SK-N-SH (cell line): ENCODE measurements around the gene ZNF81. TPM values are rescaled to one million over a fixed set of nuclear protein-coding genes. Genes with fewer than 3 reads are reported as not detected.
"Not testable (repeated sequence)": the region's sequence is repeated elsewhere in the genome, so short reads cannot be mapped to it uniquely, and the experiment has no call there.

Experiments
- CTCF ChIA-PET: fragments of 300-600, 350-600 bp; formaldehyde crosslinking; extraction: SDS; loops from one replicate; lab custom pipeline; 2021; lab: Yijun Ruan, JAX
- POLR2A ChIA-PET: fragments of 350-600 bp; sonication (Branson Sonifier 250); formaldehyde crosslinking; extraction: SDS; loops from one replicate; lab custom pipeline; 2020; ENCODE audit warnings: antibody characterized with exemption, inconsistent platforms; lab: Yijun Ruan, JAX
- DNase-seq: peaks from one replicate; pipeline ENCODE4 v3.0.0; 2012
- H2AFZ ChIP-seq: fragments of 200-600 bp; sonication (generic); 2 replicates; pipeline ENCODE4 v1.8.1; 2016; ENCODE audit warnings: antibody characterized with exemption, mild to moderate bottlenecking, low read depth
- H3F3A ChIP-seq: fragments of 200-600 bp; sonication (generic); replicated peaks from 2 replicates; pipeline ENCODE3; 2016; ENCODE audit warnings: antibody characterized with exemption, mild to moderate bottlenecking; ENCODE audit not compliant: insufficient read depth
- H3K27ac ChIP-seq, 2 experiments: fragments of 200-500 bp in 1 of 2; fragments of 200-600 bp in 1 of 2; sonication (Bioruptor generic) in 1 of 2; sonication (generic), shearing (Covaris generic) in 1 of 2; 2 replicates each; pipeline versions ENCODE4 v1.5.1 to v1.6.1; 2014 to 2016; ENCODE audit warnings: low read depth in 2 of 2, inconsistent platforms in 1 of 2, low read length in 1 of 2, mild to moderate bottlenecking in 1 of 2, mixed read lengths in 1 of 2
- H3K27me3 ChIP-seq: fragments of 200-600 bp; sonication (generic), shearing (Covaris generic); 2 replicates; pipeline ENCODE4 v1.6.1; 2016; ENCODE audit warnings: mixed run types; ENCODE audit not compliant: insufficient read depth
- H3K36me3 ChIP-seq, 2 experiments: fragments of 200-500 bp in 1 of 2; fragments of 200-600 bp in 1 of 2; sonication (Bioruptor generic) in 1 of 2; sonication (generic) in 1 of 2; replicated peaks in 1 of 2; 2 replicates each; pipeline versions ENCODE3 to v1.5.1; 2014 to 2016; ENCODE audit warnings: low read length in 1 of 2, mild to moderate bottlenecking in 1 of 2; ENCODE audit not compliant: insufficient read depth in 2 of 2, control insufficient read depth in 1 of 2
- H3K4me1 ChIP-seq, 2 experiments: fragments of 200-500 bp in 1 of 2; fragments of 200-600 bp in 1 of 2; sonication (Bioruptor generic) in 1 of 2; sonication (generic), shearing (Covaris generic) in 1 of 2; 2 replicates each; pipeline versions ENCODE4 v1.5.1 to v1.6.1; 2014 to 2016; ENCODE audit warnings: low read depth in 1 of 2, low read length in 1 of 2, mixed run types in 1 of 2; ENCODE audit not compliant: insufficient read depth in 2 of 2, control insufficient read depth in 1 of 2
- H3K4me2 ChIP-seq: fragments of 200-600 bp; sonication (generic), shearing (Covaris generic); 2 replicates; pipeline ENCODE4 v1.6.1; 2017; ENCODE audit warnings: mixed run types
- H3K4me3 ChIP-seq, 2 experiments: fragments of 200-500 bp in 1 of 2; fragments of 200-600 bp in 1 of 2; sonication (Bioruptor generic) in 1 of 2; sonication (generic), shearing (Covaris generic) in 1 of 2; 2 replicates each; pipeline versions ENCODE4 v1.5.1 to v1.8.1; 2014 to 2016; ENCODE audit warnings: low read depth in 2 of 2, inconsistent platforms in 1 of 2, low read length in 1 of 2, mild to moderate bottlenecking in 1 of 2, mixed read lengths in 1 of 2, moderate library complexity in 1 of 2
- H3K79me2 ChIP-seq: fragments of 200-600 bp; sonication (generic); 2 replicates; pipeline ENCODE4 v1.8.1; 2017; ENCODE audit warnings: mild to moderate bottlenecking; ENCODE audit not compliant: insufficient read depth
- H3K9ac ChIP-seq: fragments of 200-600 bp; sonication (generic); 2 replicates; pipeline ENCODE4 v1.6.1; 2017; ENCODE audit warnings: mixed run types
- H3K9me2 ChIP-seq: fragments of 200-600 bp; sonication (generic); 2 replicates; pipeline ENCODE4 v1.6.1; 2017; ENCODE audit warnings: mixed run types
- H3K9me3 ChIP-seq: fragments of 200-600 bp; sonication (generic); 2 replicates; pipeline ENCODE4 v1.6.1; 2017; ENCODE audit warnings: mixed run types, mild to moderate bottlenecking, moderate library complexity
- H4K20me1 ChIP-seq: fragments of 200-600 bp; sonication (generic); 2 replicates; pipeline ENCODE4 v1.6.1; 2017; ENCODE audit warnings: mild to moderate bottlenecking, mixed run types; ENCODE audit not compliant: insufficient read depth
- CHD2 ChIP-seq: fragments of 150-350 bp; IDR thresholded peaks from 2 replicates; pipeline ENCODE4 v1.6.1; 2018; ENCODE audit warnings: low read length; ENCODE audit not compliant: partially characterized antibody
- ELF1 ChIP-seq: IDR thresholded peaks from 2 replicates; pipeline ENCODE4 v1.4.0; 2012
- EZH2phosphoT487 ChIP-seq: fragments of 200-600 bp; sonication (generic); IDR thresholded peaks from 2 replicates; pipeline ENCODE4 v1.6.1; 2017; ENCODE audit warnings: low read depth, mixed run types, mild to moderate bottlenecking, antibody characterized with exemption, moderate library complexity, borderline replicate concordance
- FOXM1 ChIP-seq: IDR thresholded peaks from 2 replicates; pipeline ENCODE4 v1.4.0; 2012; ENCODE audit warnings: low read depth, mild to moderate bottlenecking
- GABPA ChIP-seq: IDR thresholded peaks from 2 replicates; pipeline ENCODE4 v1.4.0; 2012; ENCODE audit warnings: low read depth, mild to moderate bottlenecking
- MXI1 ChIP-seq: IDR thresholded peaks from 2 replicates; pipeline ENCODE4 v1.6.1; 2012; ENCODE audit warnings: mild to moderate bottlenecking, low read depth, low read length, improper control_type of control experiment
- PBX3 ChIP-seq: IDR thresholded peaks from 2 replicates; pipeline ENCODE4; 2012
- POLR2AphosphoS5 ChIP-seq: IDR thresholded peaks from 2 replicates; pipeline ENCODE4 v1.6.1; 2012; ENCODE audit warnings: low read depth, low read length
- RAD21 ChIP-seq: IDR thresholded peaks from 2 replicates; pipeline ENCODE4 v1.6.1; 2012; ENCODE audit warnings: mild to moderate bottlenecking, low read length
- RCOR1 ChIP-seq: fragments of 150-350 bp; IDR thresholded peaks from 2 replicates; pipeline ENCODE4 v1.6.1; 2017; ENCODE audit warnings: antibody characterized with exemption, low read length
- TAF1 ChIP-seq: IDR thresholded peaks from 2 replicates; pipeline ENCODE4 v1.6.1; 2012; ENCODE audit warnings: low read depth, mild to moderate bottlenecking, low read length, moderate library complexity, borderline replicate concordance
- ZBTB33 ChIP-seq: IDR thresholded peaks from 2 replicates; pipeline ENCODE4 v1.4.0; 2012; ENCODE audit warnings: low read depth, borderline replicate concordance
- WGBS: methylation state at CpG from one replicate; pipeline ENCODE4 v1.1.6; 2017; ENCODE audit warnings: low lambda C conversion rate; 5-methylcytosine and 5-hydroxymethylcytosine counted together
- polyA plus RNA-seq, 3 experiments: library from polyadenylated mRNA; depleted of rRNA; stranded (reverse); fragments of >200 nt; gene quantifications; 2 replicates each; pipeline ENCODE4 v1.2.3, GENCODE V29; 2012
- TF ChIP-seq, protein P1 (sequence below): IDR thresholded peaks from 2 replicates; pipeline ENCODE4 v1.6.1; 2012; ENCODE audit warnings: mild to moderate bottlenecking, low read depth, low read length, moderate library complexity

The ZNF81 gene
- polyA plus RNA-seq, 1 of the 3 experiments (the other 2 are of a cell fraction), result 3.5 TPM

DNA sequence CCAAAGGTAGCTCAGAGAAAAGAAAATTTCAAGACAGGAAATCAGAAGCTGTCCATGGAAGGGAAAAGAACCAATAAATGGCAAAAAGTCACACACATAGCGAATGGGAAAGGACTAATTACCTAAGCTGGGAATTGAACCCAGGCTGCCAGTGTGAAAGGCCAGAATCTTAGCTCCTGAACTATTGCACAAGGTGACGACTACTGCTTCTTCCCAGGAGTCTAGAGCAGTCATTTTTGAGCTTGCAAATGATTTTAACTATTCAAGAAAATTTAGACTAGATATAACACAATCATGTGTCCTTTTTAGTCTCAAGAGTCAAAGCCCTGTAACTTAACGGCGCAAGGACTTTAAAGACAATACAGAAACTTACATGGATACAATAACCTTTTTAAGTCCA lies 34.1 kb upstream of the ZNF81 start:
- H3K4me3 ChIP-seq, result peak overlapping the region in 1 of 2 experiments; percentile 13; a peak in 1 of 4 replicates
- no peak overlapping the region for H3K9ac ChIP-seq
- no peaks in the 10 kb centered on the region for H3K9me3 ChIP-seq
- no peaks in the 10 kb centered on the region for H3K4me1 ChIP-seq
- H3K36me3 ChIP-seq, result no peaks in the 10 kb centered on the region
- H3K9me2 ChIP-seq, result no peaks in the 10 kb centered on the region
- ChIA-PET POLR2A (no interaction called here), CTCF (interaction anchor here (1.2 kb wide), 1 partner anchor 29 kb away, joined by 3 read pairs; no protein-coding TSS in a partner anchor)
- H3K27me3 ChIP-seq, result peaks cover 5% of the 10 kb centered on the region; the same call in 1 of the 2 replicates
- no peak overlapping the region for H3K27ac ChIP-seq
- 18% methylated on average over 4 of the region's 4 CpGs for whole genome bisulfite sequencing
- no peaks in the 10 kb centered on the region for H3F3A ChIP-seq
- no peaks in the 10 kb centered on the region for H3K79me2 ChIP-seq
- H4K20me1 ChIP-seq, result no peaks in the 10 kb centered on the region
- TF ChIP-seq POLR2AphosphoS5 (no peak), FOXM1 (no peak), RAD21 (no peak)
- no peak for DNase-seq
- 0 out of 2 replicates have a peak overlapping the region, but pooled peaks have one; percentile 24 for H2AFZ ChIP-seq
- no peak overlapping the region for H3K4me2 ChIP-seq

DNA sequence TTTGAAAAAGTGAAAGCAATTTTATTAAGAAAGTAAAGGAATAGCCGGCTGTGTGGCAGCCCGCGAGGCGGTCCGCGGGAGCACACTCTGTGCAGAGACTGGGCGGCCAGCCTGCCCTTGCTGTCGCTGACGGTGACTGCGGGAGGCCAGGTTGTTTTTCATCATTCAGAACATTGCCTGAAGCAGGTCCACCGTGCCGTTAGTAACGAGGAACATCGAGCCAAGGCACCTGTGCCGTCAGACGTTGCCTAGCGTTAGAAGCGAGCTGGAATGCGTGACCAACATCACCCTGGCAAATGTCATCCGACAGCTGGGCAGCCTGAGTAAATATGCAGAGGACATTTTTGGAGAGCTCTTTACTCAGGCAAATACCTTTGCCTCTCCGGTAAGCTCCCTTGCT lies 33.6 kb upstream of the ZNF81 start:
- H3K9me2 ChIP-seq, POLR2A ChIA-PET, H3K79me2 ChIP-seq, H4K20me1 ChIP-seq, H3K27ac ChIP-seq, H3K9ac ChIP-seq, H3K27me3 ChIP-seq, H3K36me3 ChIP-seq, H3K4me1 ChIP-seq, H3F3A ChIP-seq, H3K9me3 ChIP-seq, DNase-seq: not testable (repeated sequence)
- H3K4me2 ChIP-seq, result peak overlapping the region; percentile 55; the same call in 1 of the 2 replicates
- WGBS, result 26% methylated on average over 10 of the region's 21 CpGs
- CTCF ChIA-PET, result interaction anchor here (1.1 kb wide), 1 partner anchor 224 kb away, joined by 3 read pairs; no protein-coding TSS in a partner anchor
- 0 out of 2 replicates have a peak overlapping the region, but pooled peaks have one; percentile 24 for H2AFZ ChIP-seq
- peak overlapping the region; percentile 13 to 19; a peak in 3 of 4 replicates for H3K4me3 ChIP-seq

DNA sequence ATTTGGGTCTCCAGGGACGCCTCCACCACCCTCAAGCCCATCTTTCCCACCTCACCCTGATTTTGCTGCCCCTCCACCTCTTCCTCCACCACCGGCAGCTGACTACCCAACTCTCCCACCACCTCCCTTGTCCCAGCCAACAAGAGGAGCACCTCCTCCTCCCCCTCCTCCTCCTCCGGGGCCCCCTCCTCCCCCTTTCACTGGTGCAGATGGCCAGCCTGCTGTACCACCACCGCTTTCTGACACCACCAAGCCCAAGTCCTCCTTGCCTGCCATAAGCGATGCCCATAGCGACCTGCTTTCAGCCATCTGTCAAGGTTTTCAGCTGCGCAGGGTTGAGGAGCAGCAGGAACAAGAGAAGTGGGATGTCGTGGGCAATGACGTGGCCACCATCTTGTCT lies 32.4 kb upstream of the ZNF81 start:
- Histone ChIP-seq H3K27ac (no peak overlapping the region), H3K9ac (no peak overlapping the region), H3K9me2 (no peaks in the 10 kb centered on the region), H3K79me2 (no peaks in the 10 kb centered on the region), H3K4me3 (no peak overlapping the region), H3K36me3 (no peaks in the 10 kb centered on the region), H3K4me1 (no peaks in the 10 kb centered on the region), H3K9me3 (no peaks in the 10 kb centered on the region), H2AFZ (no peak overlapping the region), H4K20me1 (no peaks in the 10 kb centered on the region), H3K4me2 (no peak overlapping the region), H3F3A (no peaks in the 10 kb centered on the region), H3K27me3 (peaks cover 10% of the 10 kb centered on the region; the same call in 1 of the 2 replicates)
- TF ChIP-seq EZH2phosphoT487 (no peak), MXI1 (no peak), CHD2 (no peak), ELF1 (no peak), ZBTB33 (no peak), TAF1 (no peak), GABPA (no peak), PBX3 (no peak), RCOR1 (no peak)
- TF ChIP-seq, protein P1, sequence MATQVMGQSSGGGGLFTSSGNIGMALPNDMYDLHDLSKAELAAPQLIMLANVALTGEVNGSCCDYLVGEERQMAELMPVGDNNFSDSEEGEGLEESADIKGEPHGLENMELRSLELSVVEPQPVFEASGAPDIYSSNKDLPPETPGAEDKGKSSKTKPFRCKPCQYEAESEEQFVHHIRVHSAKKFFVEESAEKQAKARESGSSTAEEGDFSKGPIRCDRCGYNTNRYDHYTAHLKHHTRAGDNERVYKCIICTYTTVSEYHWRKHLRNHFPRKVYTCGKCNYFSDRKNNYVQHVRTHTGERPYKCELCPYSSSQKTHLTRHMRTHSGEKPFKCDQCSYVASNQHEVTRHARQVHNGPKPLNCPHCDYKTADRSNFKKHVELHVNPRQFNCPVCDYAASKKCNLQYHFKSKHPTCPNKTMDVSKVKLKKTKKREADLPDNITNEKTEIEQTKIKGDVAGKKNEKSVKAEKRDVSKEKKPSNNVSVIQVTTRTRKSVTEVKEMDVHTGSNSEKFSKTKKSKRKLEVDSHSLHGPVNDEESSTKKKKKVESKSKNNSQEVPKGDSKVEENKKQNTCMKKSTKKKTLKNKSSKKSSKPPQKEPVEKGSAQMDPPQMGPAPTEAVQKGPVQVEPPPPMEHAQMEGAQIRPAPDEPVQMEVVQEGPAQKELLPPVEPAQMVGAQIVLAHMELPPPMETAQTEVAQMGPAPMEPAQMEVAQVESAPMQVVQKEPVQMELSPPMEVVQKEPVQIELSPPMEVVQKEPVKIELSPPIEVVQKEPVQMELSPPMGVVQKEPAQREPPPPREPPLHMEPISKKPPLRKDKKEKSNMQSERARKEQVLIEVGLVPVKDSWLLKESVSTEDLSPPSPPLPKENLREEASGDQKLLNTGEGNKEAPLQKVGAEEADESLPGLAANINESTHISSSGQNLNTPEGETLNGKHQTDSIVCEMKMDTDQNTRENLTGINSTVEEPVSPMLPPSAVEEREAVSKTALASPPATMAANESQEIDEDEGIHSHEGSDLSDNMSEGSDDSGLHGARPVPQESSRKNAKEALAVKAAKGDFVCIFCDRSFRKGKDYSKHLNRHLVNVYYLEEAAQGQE, result no peak
- ChIA-PET POLR2A (no interaction called here), CTCF (interaction anchor here (1.1 kb wide), 1 partner anchor 18 kb away, joined by 3 read pairs; no protein-coding TSS in a partner anchor)
- no peak for DNase-seq
- 62% methylated on average over 9 of the region's 9 CpGs for WGBS
